ENCODE data around the gene PSME1. TPM values are rescaled to one million over a fixed set of nuclear protein-coding genes. Genes with fewer than 3 reads are reported as not detected.
A peak's percentile ranks its signal among the peaks of the same experiment; 100 is the strongest.

The PSME1 gene
- total and polyA plus RNA-seq, 2 donors (not counting 3 experiments of a cell fraction or from before 2014, with no cell fraction given), result 98.1 to 135 TPM

GRCh38 chr14:24179961-24180796, 44.2 kb downstream of the PSME1 start:
- ChIA-PET CTCF (interaction anchor here (0.8 to 2.4 kb wide), 4 partner anchors 8 to 122 kb away, joined by 3 to 9 read pairs (median 4); partner anchors contain the start of genes IPO4, IRF9 and PSME1), POLR2A (interaction anchor here (0.9 kb wide), 1 partner anchor 15 kb away, joined by 3 read pairs; the partner anchor contains the start of gene TM9SF1)
- Histone ChIP-seq H3K4me1 (ENCODE audit: control insufficient read depth, extremely low read depth, insufficient read depth, low read length) (no peaks in the 10 kb centered on the region), H3K4me2 (ENCODE audit: insufficient read depth, low read length) (no peak overlapping the region), H3K9ac (replicated peaks; ENCODE audit: extremely low read depth, insufficient read depth, low read length) (no peak overlapping the region), H3K79me2 (ENCODE audit: control insufficient read depth, insufficient read depth, low read length) (no peaks in the 10 kb centered on the region), H3K27ac (ENCODE audit: insufficient read depth, low read depth, low read length) (peak overlapping the region; percentile 30), H2AFZ (ENCODE audit: low read depth, low read length) (no peak overlapping the region), H3K36me3 (ENCODE audit: control insufficient read depth in 2 of 2, extremely low read depth in 1 of 2, insufficient read depth in 2 of 2, low read length in 2 of 2) (peaks cover 0 to 34% of the 10 kb centered on the region in 2 experiments), H4K20me1 (replicated peaks; ENCODE audit: control insufficient read depth, extremely low read depth, insufficient read depth, low read length) (no peaks in the 10 kb centered on the region), H3K9me3 (replicated peaks; ENCODE audit: control insufficient read depth, insufficient read depth, low read length) (no peaks in the 10 kb centered on the region), H3K4me3 (replicated peaks in 1 of 3; ENCODE audit: insufficient read depth in 1 of 3, low read depth in 1 of 3, low read length in 3 of 3) (no peak overlapping the region), H3K27me3 (ENCODE audit: control insufficient read depth in 2 of 2, insufficient read depth in 2 of 2, low read length in 2 of 2) (no peaks in the 10 kb centered on the region), H3K9me1 (replicated peaks; ENCODE audit: control insufficient read depth, extremely low read depth, insufficient read depth, low read length) (no peaks in the 10 kb centered on the region)
- no TSS peak for BruUV-seq (replicated peaks)
- dilution Hi-C loops (cut with MboI; ENCODE audit: extremely low pct_ligation_motif_present, low sequenced_read_pairs) (no loop called here), intact Hi-C loops (cut with micrococcal nuclease) (no loop called here)
- DNase-seq (ENCODE audit: low read depth, low spot score) (peak; percentile 50), FAIRE-seq (peak; percentile 84)
- TF ChIP-seq POLR2A (IDR thresholded peaks at IDR 0.05; ENCODE audit: low read depth, low read length) (no peak), JUN (IDR thresholded peaks at IDR 0.05; ENCODE audit: borderline replicate concordance, insufficient read depth, insufficient read length, low read depth) (peak; percentile 28)

DNA sequence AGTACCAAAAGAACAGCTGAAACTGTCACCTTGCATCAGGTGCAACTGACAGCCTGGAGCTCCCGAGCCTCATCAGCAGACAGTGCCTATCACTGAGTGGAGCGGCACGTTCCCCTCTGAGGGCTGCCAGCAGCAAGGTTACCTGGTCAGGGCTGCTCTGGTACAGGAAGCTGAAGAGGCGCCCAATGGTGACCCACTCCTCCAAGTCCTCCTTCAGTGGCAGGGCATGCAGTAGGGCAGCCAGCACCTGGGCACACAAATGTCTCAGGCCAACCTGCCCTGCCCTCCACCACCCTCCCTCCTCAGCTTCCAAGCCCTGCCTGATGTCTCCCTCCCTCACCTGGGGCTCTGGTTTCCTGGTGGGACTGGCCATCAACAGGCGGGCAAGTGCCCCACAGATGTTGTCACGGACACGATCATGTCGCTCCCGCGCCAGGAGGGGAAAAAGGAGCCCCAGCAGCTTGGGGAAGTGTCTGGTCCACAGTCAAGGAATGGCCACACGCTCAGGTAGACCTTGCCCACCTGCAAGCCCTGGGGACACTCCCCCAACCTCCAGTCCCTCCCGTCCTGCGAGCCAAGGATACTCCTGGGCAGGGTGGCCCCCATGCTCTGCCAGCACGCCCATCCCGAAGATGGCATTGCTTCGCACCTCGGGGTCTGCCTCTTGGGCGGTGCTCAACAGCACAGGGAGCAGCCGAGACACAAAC, 45.5 kb downstream of the PSME1 start:
- POLR2A ChIA-PET, result no interaction called here
- no TSS peak for BruUV-seq (replicated peaks)
- no peaks in the 10 kb centered on the region for H3K27me3 ChIP-seq (ENCODE audit: control insufficient read depth in 2 of 2, insufficient read depth in 2 of 2, low read length in 2 of 2)
- no peaks in the 10 kb centered on the region for H3K9me3 ChIP-seq (replicated peaks; ENCODE audit: control insufficient read depth, insufficient read depth, low read length)
- no peak overlapping the region for H3K4me3 ChIP-seq (replicated peaks in 1 of 3; ENCODE audit: insufficient read depth in 1 of 3, low read depth in 1 of 3, low read length in 3 of 3)
- CTCF ChIA-PET, result interaction anchor here (0.8 to 2.4 kb wide), 3 partner anchors 21 to 116 kb away, joined by 3 to 9 read pairs (median 7); partner anchors contain the start of gene IRF9
- no peak overlapping the region for H3K9ac ChIP-seq (replicated peaks; ENCODE audit: extremely low read depth, insufficient read depth, low read length)
- no peaks in the 10 kb centered on the region for H3K79me2 ChIP-seq (ENCODE audit: control insufficient read depth, insufficient read depth, low read length)
- peaks cover 0 to 42% of the 10 kb centered on the region in 2 experiments for H3K36me3 ChIP-seq (ENCODE audit: control insufficient read depth in 2 of 2, extremely low read depth in 1 of 2, insufficient read depth in 2 of 2, low read length in 2 of 2)
- intact Hi-C loops (cut with micrococcal nuclease) (no loop called here), dilution Hi-C loops (cut with MboI; ENCODE audit: extremely low pct_ligation_motif_present, low sequenced_read_pairs) (no loop called here)
- no peaks in the 10 kb centered on the region for H4K20me1 ChIP-seq (replicated peaks; ENCODE audit: control insufficient read depth, extremely low read depth, insufficient read depth, low read length)
- H3K27ac ChIP-seq (ENCODE audit: insufficient read depth, low read depth, low read length), result no peak overlapping the region
- FAIRE-seq (no peak), DNase-seq (ENCODE audit: low read depth, low spot score) (no peak)
- H3K4me2 ChIP-seq (ENCODE audit: insufficient read depth, low read length), result no peak overlapping the region
- no peak overlapping the region for H2AFZ ChIP-seq (ENCODE audit: low read depth, low read length)
- H3K4me1 ChIP-seq (ENCODE audit: control insufficient read depth, extremely low read depth, insufficient read depth, low read length), result no peaks in the 10 kb centered on the region
- no peak for TF ChIP-seq EZH2 (IDR thresholded peaks at IDR 0.05; ENCODE audit: borderline replicate concordance, low read depth, low read length, severe bottlenecking)
- TF ChIP-seq, protein P1, sequence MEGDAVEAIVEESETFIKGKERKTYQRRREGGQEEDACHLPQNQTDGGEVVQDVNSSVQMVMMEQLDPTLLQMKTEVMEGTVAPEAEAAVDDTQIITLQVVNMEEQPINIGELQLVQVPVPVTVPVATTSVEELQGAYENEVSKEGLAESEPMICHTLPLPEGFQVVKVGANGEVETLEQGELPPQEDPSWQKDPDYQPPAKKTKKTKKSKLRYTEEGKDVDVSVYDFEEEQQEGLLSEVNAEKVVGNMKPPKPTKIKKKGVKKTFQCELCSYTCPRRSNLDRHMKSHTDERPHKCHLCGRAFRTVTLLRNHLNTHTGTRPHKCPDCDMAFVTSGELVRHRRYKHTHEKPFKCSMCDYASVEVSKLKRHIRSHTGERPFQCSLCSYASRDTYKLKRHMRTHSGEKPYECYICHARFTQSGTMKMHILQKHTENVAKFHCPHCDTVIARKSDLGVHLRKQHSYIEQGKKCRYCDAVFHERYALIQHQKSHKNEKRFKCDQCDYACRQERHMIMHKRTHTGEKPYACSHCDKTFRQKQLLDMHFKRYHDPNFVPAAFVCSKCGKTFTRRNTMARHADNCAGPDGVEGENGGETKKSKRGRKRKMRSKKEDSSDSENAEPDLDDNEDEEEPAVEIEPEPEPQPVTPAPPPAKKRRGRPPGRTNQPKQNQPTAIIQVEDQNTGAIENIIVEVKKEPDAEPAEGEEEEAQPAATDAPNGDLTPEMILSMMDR (IDR thresholded peaks at IDR 0.05; ENCODE audit: extremely low read depth in 1 of 2, insufficient read depth in 1 of 2, low read depth in 1 of 2, low read length in 2 of 2), result no peak
- no peak for TF ChIP-seq JUN (IDR thresholded peaks at IDR 0.05; ENCODE audit: borderline replicate concordance, insufficient read depth, insufficient read length, low read depth)
- TF ChIP-seq MYC (IDR thresholded peaks at IDR 0.05; ENCODE audit: low read depth, low read length), result no peak
- TF ChIP-seq, protein P2, sequence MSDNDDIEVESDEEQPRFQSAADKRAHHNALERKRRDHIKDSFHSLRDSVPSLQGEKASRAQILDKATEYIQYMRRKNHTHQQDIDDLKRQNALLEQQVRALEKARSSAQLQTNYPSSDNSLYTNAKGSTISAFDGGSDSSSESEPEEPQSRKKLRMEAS (IDR thresholded peaks at IDR 0.05; ENCODE audit: insufficient read depth, insufficient read length), result no peak
- no peak for TF ChIP-seq FOS (IDR thresholded peaks at IDR 0.05; ENCODE audit: borderline replicate concordance, insufficient read depth, low read length)
- no peak for TF ChIP-seq GATA2 (IDR thresholded peaks at IDR 0.05; ENCODE audit: insufficient read depth, insufficient read length, low read depth, low read length)
- no peak for TF ChIP-seq POLR2A (IDR thresholded peaks at IDR 0.05; ENCODE audit: low read depth, low read length)
- TF ChIP-seq POLR2AphosphoS5 (IDR thresholded peaks at IDR 0.05; ENCODE audit: insufficient read depth, low read depth, low read length), result no peak
- H3K9me1 ChIP-seq (replicated peaks; ENCODE audit: control insufficient read depth, extremely low read depth, insufficient read depth, low read length), result no peaks in the 10 kb centered on the region

Data from endothelial cell of umbilical vein (primary cell).